Fibroblast of lung (primary cell): Measurements from ENCODE around the gene KLHL20. TPM values are rescaled to one million over a fixed set of nuclear protein-coding genes. Genes with fewer than 3 reads are reported as not detected.

Experiments used
- DNase-seq, 2 donors: peaks; one replicate each; pipeline versions ENCODE4 v3.0.0 to v3.0.0-alpha.2; 2010; ENCODE audit warnings: low read depth in 2 of 2
- H2AFZ ChIP-seq: 2 replicates; pipeline ENCODE4 v1.5.1; 2012; ENCODE audit warnings: low read length, control low read depth, inconsistent platforms
- H3K27ac ChIP-seq: 2 replicates; pipeline ENCODE4 v1.5.1; 2011; ENCODE audit warnings: low read length, control low read depth; ENCODE audit not compliant: insufficient read depth
- H3K27me3 ChIP-seq: 2 replicates; pipeline ENCODE4 v1.5.1; 2011; ENCODE audit warnings: mild to moderate bottlenecking, low read length; ENCODE audit not compliant: control insufficient read depth, insufficient read depth
- H3K36me3 ChIP-seq: 2 replicates; pipeline ENCODE4 v1.5.1; 2011; ENCODE audit warnings: low read length; ENCODE audit not compliant: control insufficient read depth, insufficient read depth
- H3K4me1 ChIP-seq: 2 replicates; pipeline ENCODE4 v1.5.1; 2011; ENCODE audit warnings: low read length; ENCODE audit not compliant: control insufficient read depth, insufficient read depth; ENCODE audit errors: extremely low read depth
- H3K4me2 ChIP-seq: 2 replicates; pipeline ENCODE4 v1.5.1; 2011; ENCODE audit warnings: low read length, control low read depth; ENCODE audit not compliant: insufficient read depth; ENCODE audit errors: extremely low read depth
- H3K4me3 ChIP-seq, 4 experiments: fragments of 200-600 bp in 1 of 4; sonication (generic) in 1 of 4; replicated peaks in 1 of 4; 2 replicates each; pipeline ENCODE4 v1.5.1; 2011 to 2016; ENCODE audit warnings: low read length in 4 of 4, low read depth in 3 of 4, mild to moderate bottlenecking in 3 of 4, control low read depth in 2 of 4, inconsistent platforms in 1 of 4, mixed read lengths in 1 of 4; ENCODE audit not compliant: insufficient read depth in 1 of 4; ENCODE audit errors: control extremely low read depth in 1 of 4
- H3K79me2 ChIP-seq: 2 replicates; pipeline ENCODE4 v1.5.1; 2012; ENCODE audit warnings: mild to moderate bottlenecking, low read length, inconsistent platforms; ENCODE audit not compliant: control insufficient read depth, insufficient read depth
- H3K9ac ChIP-seq: 2 replicates; pipeline ENCODE4 v1.5.1; 2011; ENCODE audit warnings: mild to moderate bottlenecking, low read length, control low read depth; ENCODE audit not compliant: insufficient read depth
- H3K9me3 ChIP-seq: 2 replicates; pipeline ENCODE4 v1.5.1; 2012; ENCODE audit warnings: low read depth, low read length; ENCODE audit not compliant: control insufficient read depth, insufficient read depth
- H4K20me1 ChIP-seq: 2 replicates; pipeline ENCODE4 v1.5.1; 2011; ENCODE audit warnings: low read length; ENCODE audit not compliant: control insufficient read depth, insufficient read depth; ENCODE audit errors: extremely low read depth
- EZH2 ChIP-seq: IDR thresholded peaks from 2 replicates; pipeline ENCODE4 v1.5.1; 2012; ENCODE audit warnings: low read length, control low read depth, mild to moderate bottlenecking; ENCODE audit errors: missing control alignments
- polyA plus RNA-seq, 2 donors: library from polyadenylated mRNA; depleted of rRNA in 1 of 2; stranded (reverse) in 1 of 2; unstranded in 1 of 2; fragments of >200 nt; gene quantifications; 2 replicates each; pipeline ENCODE4 v1.2.1, GENCODE V29; 2011 to 2012; ENCODE audit warnings: missing spikeins in 1 of 2
- total RNA-seq: library from RNA; depleted of rRNA; stranded (reverse); fragments of >200 nt; gene quantifications from 2 replicates; pipeline ENCODE4 v1.2.1, GENCODE V29; 2014
- TF ChIP-seq, protein P1 (sequence below), 2 donors: IDR thresholded peaks in 1 of 2; conservative IDR thresholded peaks in 1 of 2; 1 replicate in 1 of 2; 2 replicates in 1 of 2; pipeline ENCODE4 v1.5.1; 2011 to 2012; ENCODE audit warnings: low read length in 2 of 2, control low read depth in 1 of 2, inconsistent platforms in 1 of 2, low read depth in 1 of 2, mild to moderate bottlenecking in 1 of 2

The KLHL20 gene
- total and polyA plus RNA-seq, 2 donors (not counting 1 experiment from before 2014, with no cell fraction given) = 29.2 to 47.2 TPM

DNA sequence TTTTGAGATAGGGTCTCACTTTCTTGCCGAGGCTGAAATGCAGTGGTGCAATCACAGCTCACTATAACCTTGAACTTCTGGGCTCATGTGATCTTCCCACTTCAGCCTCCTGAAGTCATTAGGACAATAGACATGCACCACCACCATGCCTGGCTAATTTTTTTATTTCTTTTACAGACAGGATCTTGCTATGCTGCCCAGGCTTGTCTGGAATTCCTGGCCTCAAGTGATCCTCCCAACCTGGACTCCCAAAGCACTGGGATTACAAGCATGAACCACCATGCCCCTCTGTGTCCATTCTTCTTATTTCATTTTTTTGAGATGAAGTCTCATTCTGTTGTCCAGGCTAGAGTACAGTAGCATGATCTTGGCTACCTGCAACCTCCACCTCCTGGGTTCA is 12.0 kb upstream of the KLHL20 start:
- no peaks in the 10 kb centered on the region for H3K36me3 ChIP-seq
- no peaks in the 10 kb centered on the region for H3K9me3 ChIP-seq
- no peaks in the 10 kb centered on the region for H3K4me1 ChIP-seq
- H3K4me3 ChIP-seq = no peak overlapping the region
- H3K27me3 ChIP-seq = peaks cover 6% of the 10 kb centered on the region
- no peaks in the 10 kb centered on the region for H4K20me1 ChIP-seq
- no peak overlapping the region for H3K9ac ChIP-seq
- DNase-seq = no peak
- H2AFZ ChIP-seq = no peak overlapping the region
- TF ChIP-seq, protein P1, sequence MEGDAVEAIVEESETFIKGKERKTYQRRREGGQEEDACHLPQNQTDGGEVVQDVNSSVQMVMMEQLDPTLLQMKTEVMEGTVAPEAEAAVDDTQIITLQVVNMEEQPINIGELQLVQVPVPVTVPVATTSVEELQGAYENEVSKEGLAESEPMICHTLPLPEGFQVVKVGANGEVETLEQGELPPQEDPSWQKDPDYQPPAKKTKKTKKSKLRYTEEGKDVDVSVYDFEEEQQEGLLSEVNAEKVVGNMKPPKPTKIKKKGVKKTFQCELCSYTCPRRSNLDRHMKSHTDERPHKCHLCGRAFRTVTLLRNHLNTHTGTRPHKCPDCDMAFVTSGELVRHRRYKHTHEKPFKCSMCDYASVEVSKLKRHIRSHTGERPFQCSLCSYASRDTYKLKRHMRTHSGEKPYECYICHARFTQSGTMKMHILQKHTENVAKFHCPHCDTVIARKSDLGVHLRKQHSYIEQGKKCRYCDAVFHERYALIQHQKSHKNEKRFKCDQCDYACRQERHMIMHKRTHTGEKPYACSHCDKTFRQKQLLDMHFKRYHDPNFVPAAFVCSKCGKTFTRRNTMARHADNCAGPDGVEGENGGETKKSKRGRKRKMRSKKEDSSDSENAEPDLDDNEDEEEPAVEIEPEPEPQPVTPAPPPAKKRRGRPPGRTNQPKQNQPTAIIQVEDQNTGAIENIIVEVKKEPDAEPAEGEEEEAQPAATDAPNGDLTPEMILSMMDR (conservative IDR thresholded peaks at IDR 0.05 in 1 of 2, IDR thresholded peaks at IDR 0.05 in 1 of 2; ENCODE audit: low read depth in 1 of 2, low read length in 2 of 2) = no peak
- H3K4me2 ChIP-seq = no peak overlapping the region
- no peaks in the 10 kb centered on the region for H3K79me2 ChIP-seq
- no peak overlapping the region for H3K27ac ChIP-seq

DNA sequence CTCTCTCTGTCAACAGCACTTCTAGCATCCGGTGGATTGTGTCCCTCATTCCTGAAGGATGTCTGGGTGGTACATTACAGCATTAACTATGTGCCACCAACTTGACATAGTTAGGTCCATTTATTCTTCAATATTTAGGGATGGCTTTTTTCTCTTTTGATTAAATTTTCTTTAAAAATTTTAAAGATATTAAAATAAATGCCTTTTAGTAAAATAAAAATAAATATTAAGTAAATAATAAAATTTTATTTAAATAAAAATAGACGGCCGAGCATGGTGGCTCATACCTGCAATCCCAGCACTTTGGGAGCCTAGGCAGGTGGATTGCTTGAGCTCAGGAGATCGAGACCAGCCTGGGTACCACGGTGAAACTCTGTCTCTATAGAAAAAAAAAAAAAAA is 9.7 kb upstream of the KLHL20 start:
- H3K4me3 ChIP-seq = no peak overlapping the region
- H4K20me1 ChIP-seq = no peaks in the 10 kb centered on the region
- no peaks in the 10 kb centered on the region for H3K9me3 ChIP-seq
- DNase-seq = no peak
- no peak overlapping the region for H3K9ac ChIP-seq
- TF ChIP-seq, protein P1 (conservative IDR thresholded peaks at IDR 0.05 in 1 of 2, IDR thresholded peaks at IDR 0.05 in 1 of 2; ENCODE audit: low read depth in 1 of 2, low read length in 2 of 2) = no peak
- no peak for TF ChIP-seq EZH2
- no peaks in the 10 kb centered on the region for H3K79me2 ChIP-seq
- no peak overlapping the region for H3K4me2 ChIP-seq
- no peak overlapping the region for H2AFZ ChIP-seq
- H3K4me1 ChIP-seq = no peaks in the 10 kb centered on the region
- H3K36me3 ChIP-seq = no peaks in the 10 kb centered on the region
- H3K27ac ChIP-seq = no peak overlapping the region
- H3K27me3 ChIP-seq = peaks cover 12% of the 10 kb centered on the region

DNA sequence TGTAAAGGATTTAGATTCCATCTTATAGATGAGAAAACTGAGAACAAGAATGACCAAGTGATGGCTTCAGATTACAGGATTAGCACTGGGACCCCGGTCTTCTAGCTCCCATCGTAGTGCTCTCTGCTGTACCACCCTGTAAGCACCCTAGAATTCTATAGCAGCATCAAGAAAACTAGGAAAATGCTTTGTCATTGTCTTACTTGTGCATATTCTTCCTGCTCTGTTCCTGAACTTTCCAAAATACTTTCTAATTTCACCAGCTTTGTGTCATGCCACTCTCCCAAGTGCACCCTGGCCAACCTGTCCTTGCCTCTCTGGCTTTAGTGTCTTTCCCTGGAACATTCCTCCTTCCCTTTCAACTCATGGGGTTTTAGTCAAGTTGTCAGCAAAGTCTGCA is 6.0 kb upstream of the KLHL20 start:
- no peak overlapping the region for H3K27ac ChIP-seq
- H2AFZ ChIP-seq = no peak overlapping the region
- TF ChIP-seq, protein P1 (conservative IDR thresholded peaks at IDR 0.05 in 1 of 2, IDR thresholded peaks at IDR 0.05 in 1 of 2; ENCODE audit: low read depth in 1 of 2, low read length in 2 of 2) = no peak
- no peak for TF ChIP-seq EZH2
- H3K36me3 ChIP-seq = no peaks in the 10 kb centered on the region
- no peak overlapping the region for H3K4me3 ChIP-seq
- H4K20me1 ChIP-seq = no peaks in the 10 kb centered on the region
- no peak overlapping the region for H3K9ac ChIP-seq
- DNase-seq = no peak
- no peaks in the 10 kb centered on the region for H3K4me1 ChIP-seq
- H3K4me2 ChIP-seq = no peak overlapping the region
- peaks cover 14% of the 10 kb centered on the region for H3K27me3 ChIP-seq
- no peaks in the 10 kb centered on the region for H3K9me3 ChIP-seq
- no peaks in the 10 kb centered on the region for H3K79me2 ChIP-seq
